GM10266 (cell line): Measurements from ENCODE around the gene ZYX.
"Not testable (repeated sequence)": the region's sequence is repeated elsewhere in the genome, so short reads cannot be mapped to it uniquely, and the experiment has no call there.

Experiments
- DNase-seq: peaks from one replicate; pipeline ENCODE4 v3.0.0; 2012; ENCODE audit errors: extremely low spot score
- CTCF ChIP-seq: IDR thresholded peaks from 2 replicates; pipeline ENCODE4 v1.5.1; 2012; ENCODE audit warnings: mild to moderate bottlenecking, low read depth; ENCODE audit not compliant: control insufficient read depth, insufficient read depth; ENCODE audit errors: missing control alignments

The ZYX gene

GRCh38 chr7:143418681-143419458 lies 37.7 kb downstream of the ZYX start:
- DNase-seq, result no peak
- no peak for TF ChIP-seq CTCF

GRCh38 chr7:143419880-143420279 lies 38.7 kb downstream of the ZYX start:
- DNase-seq, result no peak

GRCh38 chr7:143420624-143421023 lies 39.5 kb downstream of the ZYX start:
- not testable (repeated sequence) for DNase-seq

More at GRCh38 chr7:143419880-143420279, 38.7 kb downstream of the ZYX start:
- TF ChIP-seq CTCF, result no peak

GRCh38 chr7:143422033-143422432 lies 40.9 kb downstream of the ZYX start:
- TF ChIP-seq CTCF, result no peak
- DNase-seq, result no peak

GRCh38 chr7:143424476-143424875 lies 43.3 kb downstream of the ZYX start:
- not testable (repeated sequence) for DNase-seq

GRCh38 chr7:143426479-143427142 lies 45.5 kb downstream of the ZYX start:
- no peak for TF ChIP-seq CTCF
- no peak for DNase-seq

GRCh38 chr7:143429770-143430698 lies 48.9 kb downstream of the ZYX start:
- no peak for DNase-seq
- TF ChIP-seq CTCF, result no peak

- DNase-seq, result no peak
- no peak for TF ChIP-seq CTCF
Measured at GRCh38 chr7:143431109-143431508, 50.0 kb downstream of the ZYX start.
